HG03103 (cell line): ENCODE measurements around the gene SCRT2.

Experiments used
- ATAC-seq: cut with Tn5 transposase; IDR thresholded peaks from one replicate; pipeline ENCODE4 v1.9.1; 2021; ENCODE audit warnings: low read depth; ENCODE audit not compliant: unreplicated experiment

SCRT2 gene

DNA sequence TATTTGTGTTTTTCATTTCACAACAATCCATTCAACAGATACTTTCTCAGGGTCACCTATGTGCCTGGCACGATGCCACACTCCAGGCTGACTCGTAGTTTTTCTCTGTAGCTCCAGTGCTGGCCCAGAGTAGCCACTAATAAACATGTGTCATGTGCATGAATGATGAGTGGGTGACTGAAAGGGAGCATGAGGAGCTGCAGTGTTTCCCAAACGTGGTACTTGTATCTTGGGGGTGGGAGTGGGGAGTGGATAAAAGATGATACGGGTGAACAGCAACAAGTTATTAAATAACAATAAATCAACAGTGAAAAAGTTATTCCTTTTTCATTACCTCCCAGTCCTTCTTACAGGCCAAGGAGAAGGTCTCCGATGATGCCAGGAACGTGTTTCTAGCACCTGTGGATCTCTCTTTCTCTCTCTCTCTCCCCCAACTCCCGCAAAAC is 39.7 kb downstream of the SCRT2 start:
- no peak for ATAC-seq

DNA sequence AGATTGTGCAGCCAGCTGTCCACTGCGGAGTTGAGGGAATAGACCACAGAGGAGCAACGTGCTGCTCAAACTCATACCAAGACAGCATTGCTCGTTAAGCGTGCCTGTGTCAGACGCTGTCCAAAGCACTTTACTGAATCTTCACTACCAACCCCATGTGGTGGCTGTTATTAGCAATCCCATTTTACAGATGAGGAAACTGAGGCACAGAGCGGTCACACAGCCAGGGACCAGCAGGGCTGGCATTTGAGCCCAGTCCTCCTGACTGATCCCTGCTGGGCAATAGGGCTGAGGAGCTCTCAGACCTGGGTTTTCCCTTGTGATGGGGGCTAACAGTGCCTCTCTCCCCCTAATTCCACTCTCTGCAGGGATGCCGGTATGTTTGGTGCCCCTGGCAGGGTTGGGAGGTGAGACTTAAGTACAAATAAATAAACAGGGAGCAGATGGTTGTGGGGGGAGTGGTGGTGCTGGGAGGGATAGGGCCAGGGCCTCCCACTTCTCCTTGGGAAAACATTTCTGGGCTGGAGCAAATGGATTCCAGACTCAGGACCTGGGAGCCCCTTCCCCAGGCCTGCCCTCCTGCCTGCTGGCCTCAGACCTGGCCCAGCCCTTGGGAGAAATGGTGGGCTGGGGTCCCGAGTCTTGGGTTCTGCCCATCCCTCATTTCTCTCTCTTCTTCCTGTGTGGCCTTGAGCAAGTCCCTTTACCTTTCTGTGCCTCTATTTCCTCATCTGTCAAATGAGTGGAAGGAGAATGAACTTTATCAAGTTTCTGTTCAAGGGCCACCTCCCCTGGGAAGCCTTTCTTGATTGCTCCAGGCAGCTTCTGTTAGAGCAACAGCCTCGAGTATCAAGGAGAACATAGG is 40.3 kb downstream of the SCRT2 start:
- ATAC-seq = no peak

DNA sequence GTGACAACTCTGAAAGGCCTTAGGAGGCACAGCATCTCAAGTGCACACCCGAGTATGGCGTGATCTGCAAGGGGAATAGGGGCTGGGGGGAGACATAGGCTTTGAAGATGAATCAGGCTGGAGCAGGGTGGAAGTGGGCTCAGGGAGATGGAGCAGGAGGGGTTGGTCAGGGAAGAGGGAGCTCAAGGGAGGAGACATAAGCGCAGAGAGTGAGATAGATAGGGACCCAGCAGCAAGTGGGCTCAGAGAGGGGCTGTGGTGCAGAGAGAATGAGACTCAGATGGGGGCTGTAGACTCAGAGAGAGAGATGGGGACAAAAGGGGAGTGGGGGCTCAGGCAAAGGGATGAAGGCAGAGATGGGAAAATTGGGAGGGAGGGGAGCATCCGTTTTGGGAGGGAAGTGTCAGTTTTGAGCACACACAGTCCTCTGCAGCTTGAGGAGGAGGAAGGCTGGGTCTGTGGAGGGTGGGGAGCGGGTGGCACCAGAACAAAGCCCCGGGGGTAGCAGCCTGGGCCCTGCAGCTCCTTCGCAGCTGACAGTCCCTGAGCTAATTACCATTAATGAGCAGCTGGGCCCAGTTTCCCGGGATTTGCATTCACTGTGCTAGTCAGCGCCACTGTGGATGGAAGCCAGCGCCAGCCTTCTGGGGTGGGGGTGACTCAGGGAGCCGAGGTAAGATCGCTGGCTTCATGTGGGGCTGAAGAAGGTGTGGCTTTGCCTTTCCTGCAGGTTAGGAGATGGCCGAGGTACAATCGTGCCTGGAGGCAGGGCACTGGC is 41.3 kb downstream of the SCRT2 start:
- no peak for ATAC-seq

- ATAC-seq = no peak
These were observed 44.5 kb downstream of the SCRT2 start for GRCh38 chr20:631101-631500.

- no peak for ATAC-seq
These were observed 49.0 kb downstream of the SCRT2 start for GRCh38 chr20:626579-626978.

DNA sequence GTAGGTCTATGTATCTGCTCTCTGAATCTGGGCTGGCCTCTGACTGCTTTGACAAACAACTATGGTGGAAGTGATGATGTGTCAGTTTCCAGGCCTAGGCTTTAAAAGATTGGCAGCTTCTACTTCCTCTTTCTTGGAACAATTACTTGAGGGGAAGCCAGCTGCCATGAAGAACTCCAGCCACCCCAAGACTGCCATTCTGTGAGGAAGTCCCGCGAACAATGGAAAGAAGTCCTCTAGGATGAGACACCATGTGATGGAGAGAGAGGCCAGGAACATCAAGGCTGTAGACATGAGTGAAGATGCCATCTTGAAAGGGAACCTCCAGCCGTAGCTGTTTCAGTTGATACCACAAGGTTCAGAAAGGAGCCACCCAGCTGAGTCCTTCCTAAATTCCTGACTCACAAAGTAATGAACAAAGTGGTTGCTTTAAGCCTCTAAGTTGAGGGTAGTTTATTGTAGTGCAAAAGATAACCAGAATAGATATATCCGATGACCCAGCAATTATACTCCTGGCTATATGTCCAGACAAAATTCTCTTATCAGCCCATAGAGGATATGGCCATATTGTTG is 50.2 kb downstream of the SCRT2 start:
- ATAC-seq = no peak

DNA sequence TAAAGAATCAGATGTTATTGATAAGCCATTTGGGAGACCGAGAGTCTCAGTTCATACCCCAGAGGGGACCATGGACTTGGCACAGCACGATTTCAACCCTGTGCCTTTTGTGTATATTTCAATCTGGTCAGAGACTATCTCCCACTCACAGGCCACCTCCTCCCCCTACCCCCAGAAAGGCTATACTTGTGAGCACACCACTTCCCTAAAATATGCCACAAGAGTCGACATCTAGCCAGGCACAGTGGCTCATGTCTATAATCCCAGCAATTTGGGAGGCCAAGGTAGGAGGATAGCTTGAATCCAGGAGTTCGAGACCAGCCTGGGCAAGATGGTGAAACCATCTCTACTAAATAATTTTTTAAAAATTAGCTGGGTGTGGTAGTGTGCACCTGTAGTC is 51.9 kb downstream of the SCRT2 start:
- no peak for ATAC-seq

DNA sequence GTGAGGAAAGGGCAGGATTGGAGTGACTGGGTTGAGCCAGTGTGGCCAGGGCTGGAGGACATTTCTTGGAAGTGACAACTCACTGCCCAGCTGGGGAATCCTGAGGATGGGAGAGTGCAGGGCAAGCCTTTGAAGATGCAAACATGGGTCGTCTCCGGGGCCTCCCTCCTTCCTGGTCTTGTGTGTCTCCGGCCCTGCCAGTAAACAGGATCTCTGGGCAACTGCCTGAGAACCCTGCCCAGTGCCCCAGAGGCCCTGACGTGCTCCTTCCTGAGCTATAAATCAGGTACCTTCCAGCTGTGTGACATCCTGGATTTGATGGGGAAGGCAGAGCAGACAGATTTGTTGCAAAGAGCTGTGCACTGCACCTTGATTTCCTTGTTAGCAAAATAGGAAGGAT is 52.6 kb downstream of the SCRT2 start:
- no peak for ATAC-seq

- no peak for ATAC-seq
These were observed 53.4 kb downstream of the SCRT2 start for GRCh38 chr20:622161-622560.

GRCh38 chr20:621125-621756 is 54.4 kb downstream of the SCRT2 start:
- no peak for ATAC-seq

GRCh38 chr20:620246-620645 is 55.4 kb downstream of the SCRT2 start:
- no peak for ATAC-seq

- no peak for ATAC-seq
These were observed 56.6 kb downstream of the SCRT2 start for GRCh38 chr20:618980-619379.

- no peak for ATAC-seq
These were observed 57.5 kb downstream of the SCRT2 start for GRCh38 chr20:617934-618690.

DNA sequence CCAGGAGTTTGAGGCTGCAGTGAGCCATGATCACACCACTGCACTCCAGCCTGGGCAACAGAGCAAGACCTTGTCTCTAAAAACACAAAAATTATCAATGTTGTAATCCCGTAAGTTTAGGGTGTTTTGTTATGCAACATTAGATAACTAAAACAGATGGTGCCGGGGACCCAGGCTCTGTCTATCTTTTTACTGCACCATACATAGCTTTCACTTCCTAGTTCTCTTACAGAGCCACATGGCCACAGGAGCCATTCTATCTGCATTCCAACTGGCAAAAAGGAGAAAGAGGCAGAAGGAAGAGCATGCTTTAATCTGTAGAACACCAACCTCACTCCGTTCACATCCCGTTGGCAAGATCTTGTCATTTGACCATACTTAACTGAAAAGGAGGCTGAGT is 60.1 kb downstream of the SCRT2 start:
- no peak for ATAC-seq

DNA sequence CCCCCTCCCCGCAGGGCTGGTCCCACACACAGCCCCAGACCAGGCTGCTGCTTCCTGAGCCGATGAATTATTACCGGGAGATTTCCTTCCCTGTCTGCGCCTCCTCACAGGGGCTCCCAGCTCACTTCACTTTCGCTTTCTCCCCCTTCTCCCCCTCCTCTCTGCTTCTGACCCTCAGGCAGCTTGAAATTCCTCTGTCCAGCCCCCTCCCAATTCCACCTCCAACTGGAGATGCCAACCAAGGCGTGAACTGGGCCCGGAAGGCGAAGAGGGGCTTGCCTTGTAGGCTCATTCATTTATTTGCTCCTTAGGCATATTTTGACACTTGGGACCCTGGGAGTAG is 63.8 kb downstream of the SCRT2 start:
- ATAC-seq = no peak
